Measurements from ENCODE around the gene SASH3. TPM values are rescaled to one million over a fixed set of nuclear protein-coding genes. Genes with fewer than 3 reads are reported as not detected.

Gene SASH3
- not detected in 2 replicates for total RNA-seq

DNA sequence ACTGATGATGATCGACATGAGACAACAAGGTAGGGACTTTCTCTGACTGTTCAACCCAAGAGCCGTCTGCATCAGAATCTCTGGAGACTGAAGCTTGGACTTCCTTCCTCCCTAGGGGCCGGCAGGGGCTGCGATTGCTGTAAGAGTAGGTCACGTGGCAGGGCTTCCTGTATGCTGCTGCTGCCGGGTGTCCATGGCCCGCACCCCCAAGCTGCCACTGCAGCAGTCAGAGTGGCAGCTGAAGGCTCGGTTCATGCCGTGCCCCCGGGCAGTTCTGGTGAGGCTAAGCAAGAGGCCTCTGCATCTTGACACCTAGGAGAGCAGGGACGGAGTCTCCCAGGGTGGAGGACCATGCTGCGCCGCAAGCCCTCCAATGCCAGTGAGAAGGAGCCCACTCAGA, at the start of gene SASH3:
SASH3 (plus strand) TSS at position 203 of the 400 bp plus-strand sequence; CDS start at position 352, 149 bp downstream.

DNA sequence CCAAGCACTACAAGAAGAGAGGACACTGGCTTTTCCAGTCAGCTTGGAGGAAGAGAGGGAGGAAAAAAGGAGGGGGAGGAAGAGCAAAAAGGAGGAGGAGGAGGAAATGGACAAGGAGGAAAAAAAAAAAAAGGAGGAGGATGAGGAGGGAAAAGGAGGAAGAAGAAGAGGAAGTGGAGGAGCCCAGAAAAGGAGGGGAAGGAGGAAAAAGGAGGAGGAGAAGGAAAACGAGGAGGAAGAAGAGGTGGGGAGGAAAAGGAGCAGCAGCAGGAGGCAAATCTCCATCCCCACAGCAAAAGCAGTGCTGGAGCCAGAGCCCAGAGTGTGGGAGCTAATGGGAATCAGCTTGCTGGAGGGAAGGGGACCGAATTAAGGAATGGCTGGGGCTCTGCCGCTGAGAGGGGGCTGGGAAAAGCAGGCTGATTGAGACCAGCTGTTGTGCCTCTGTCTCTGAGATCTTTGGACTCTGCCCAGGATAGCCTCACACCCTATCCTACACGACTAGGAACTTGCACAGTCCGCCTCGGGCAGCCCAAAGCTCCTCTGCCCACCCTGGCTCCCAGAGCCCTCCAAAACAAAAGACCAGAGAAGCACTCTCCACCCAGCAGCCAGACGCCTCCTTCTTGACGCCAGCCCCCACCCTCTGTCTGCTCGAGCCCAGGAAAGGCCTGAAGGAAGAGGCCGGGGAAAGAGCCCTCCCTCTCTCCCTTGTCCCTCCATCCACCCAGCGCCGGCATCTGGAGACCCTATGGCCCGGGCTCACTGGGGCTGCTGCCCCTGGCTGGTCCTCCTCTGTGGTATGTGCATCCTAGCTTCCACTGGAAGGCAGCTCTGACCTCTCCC, 41.1 kb upstream of the SASH3 start, which contains the start of gene XPNPEP2:
XPNPEP2 (plus strand) TSS at position 514 of the 843 bp plus-strand sequence; CDS start at position 749, 235 bp downstream.

GRCh38 chrX:129843459-129844306, 63.9 kb downstream of the SASH3 start, which contains the start of gene ZDHHC9:
Gene ZDHHC9, minus strand, starts transcription at chrX:129843886. Its CDS starts 1,941 bp downstream, at chrX:129841945.

Small RNA genes within 50 kb of the gene (small RNA-seq; reads per million reads assigned to genes)
- gene RF00017, result not detected

Other genes starting within 250 kb of the SASH3 start
- gene OCRL, start 239.7 kb upstream of the SASH3 start, total RNA-seq, result 12.5 and 17.2 TPM in 2 replicates
- gene APLN, start 125.0 kb upstream of the SASH3 start, total RNA-seq, result 0.73 and 0.78 TPM in 2 replicates
- gene XPNPEP2, start 41.0 kb upstream of the SASH3 start, total RNA-seq, result 0.59 and 7.0 TPM in 2 replicates
- 29.5 and 30.9 TPM in 2 replicates for gene ZDHHC9, start 63.9 kb downstream of the SASH3 start, total RNA-seq
- 28.3 and 32.6 TPM in 2 replicates for gene UTP14A, start 126.2 kb downstream of the SASH3 start, total RNA-seq
- 1.6 and 1.8 TPM in 2 replicates for gene BCORL1, start 202.7 kb downstream of the SASH3 start, total RNA-seq